Measurements from ENCODE around the gene KPTN.
A peak's percentile ranks its signal among the peaks of the same experiment; 100 is the strongest.

The KPTN gene

GRCh38 chr19:47483800-47484690, at the start of gene KPTN:
KPTN (minus strand) TSS chr19:47484219; CDS start chr19:47484160, 59 bp downstream.
- DNase-seq, result peak; percentile 84

- no peak for DNase-seq
These were observed 47.8 kb upstream of the KPTN start for GRCh38 chr19:47531640-47532387.

- no peak for DNase-seq
These were observed 45.2 kb upstream of the KPTN start for GRCh38 chr19:47529018-47529742.

- DNase-seq, result no peak
These were observed 42.8 kb upstream of the KPTN start for GRCh38 chr19:47526798-47527197.

- DNase-seq, result peak; percentile 43
These were observed 39.5 kb upstream of the KPTN start for GRCh38 chr19:47523473-47523872.

- DNase-seq, result no peak
These were observed 37.6 kb upstream of the KPTN start for GRCh38 chr19:47521473-47522180.

GRCh38 chr19:47520839-47521238, 36.8 kb upstream of the KPTN start:
- no peak for DNase-seq

GRCh38 chr19:47520343-47520806, 36.4 kb upstream of the KPTN start:
- no peak for DNase-seq

GRCh38 chr19:47518854-47519253, 34.8 kb upstream of the KPTN start:
- DNase-seq, result no peak

GRCh38 chr19:47518139-47518538, 34.1 kb upstream of the KPTN start:
- DNase-seq, result no peak

- DNase-seq, result peak; percentile 100
These were observed 31.0 kb upstream of the KPTN start, which contains the start of gene NAPA for GRCh38 chr19:47514869-47515588. NAPA (minus strand) TSS chr19:47515063; CDS start chr19:47514940, 123 bp downstream.

- DNase-seq, result no peak
These were observed 30.3 kb upstream of the KPTN start for GRCh38 chr19:47514151-47514868.

- DNase-seq, result no peak
These were observed 28.9 kb upstream of the KPTN start for GRCh38 chr19:47512948-47513319.

GRCh38 chr19:47512183-47512947, 28.3 kb upstream of the KPTN start:
- no peak for DNase-seq

GRCh38 chr19:47511681-47512080, 27.7 kb upstream of the KPTN start:
- no peak for DNase-seq

GRCh38 chr19:47511128-47511517, 27.1 kb upstream of the KPTN start:
- no peak for DNase-seq

GRCh38 chr19:47510516-47511127, 26.6 kb upstream of the KPTN start:
- DNase-seq, result no peak

- DNase-seq, result no peak
These were observed 26.0 kb upstream of the KPTN start for GRCh38 chr19:47509973-47510372.

GRCh38 chr19:47509170-47509847, 25.3 kb upstream of the KPTN start:
- DNase-seq, result no peak
